Vagina (tissue), 1 donor: Measurements from ENCODE around the gene GABBR2. TPM values are rescaled to one million over a fixed set of nuclear protein-coding genes. Genes with fewer than 3 reads are reported as not detected.

Experiments
- total RNA-seq: library from RNA; depleted of rRNA; stranded (reverse); fragments of >200 nt; gene quantifications from one replicate; pipeline ENCODE4 v1.2.3, GENCODE V29; 2016

Gene GABBR2
- total RNA-seq, 1 donor from 2014 or later = not detected

Other genes with a start within 250 kb of the GABBR2 start
- gene ANKS6, start 87.6 kb upstream of the GABBR2 start, total RNA-seq = 10.8 TPM
- gene GALNT12, start 98.7 kb upstream of the GABBR2 start, total RNA-seq = 5.4 TPM
- 15.0 TPM for gene COL15A1, start 235.0 kb upstream of the GABBR2 start, total RNA-seq